SKM-1 (cell line): ENCODE data around the gene LRRC27.
"Not testable (repeated sequence)": the region's sequence is repeated elsewhere in the genome, so short reads cannot be mapped to it uniquely, and the experiment has no call there.

Source experiments
- DNase-seq: peaks from one replicate; lab custom pipeline; 2025; ENCODE audit not compliant: unreplicated experiment; lab: John Stamatoyannopoulos, UW

LRRC27 gene

GRCh38 chr10:132336919-132337407 lies 5.0 kb downstream of the LRRC27 start:
- no peak for DNase-seq

- DNase-seq: not testable (repeated sequence)
Observed at GRCh38 chr10:132337854-132338253, 5.9 kb downstream of the LRRC27 start.

- no peak for DNase-seq
Observed at GRCh38 chr10:132338876-132339275, 6.9 kb downstream of the LRRC27 start.

- no peak for DNase-seq
Observed at GRCh38 chr10:132339276-132339675, 7.3 kb downstream of the LRRC27 start.

- no peak for DNase-seq
Observed at GRCh38 chr10:132341017-132341416, 9.0 kb downstream of the LRRC27 start.

GRCh38 chr10:132341781-132342180 lies 9.8 kb downstream of the LRRC27 start:
- DNase-seq: no peak

GRCh38 chr10:132342553-132342952 lies 10.6 kb downstream of the LRRC27 start:
- DNase-seq: no peak

- no peak for DNase-seq
Observed at GRCh38 chr10:132344386-132344785, 12.4 kb downstream of the LRRC27 start.

GRCh38 chr10:132345345-132345744 lies 13.4 kb downstream of the LRRC27 start:
- no peak for DNase-seq

- no peak for DNase-seq
Observed at GRCh38 chr10:132346806-132347205, 14.8 kb downstream of the LRRC27 start.

GRCh38 chr10:132347211-132347930 lies 15.4 kb downstream of the LRRC27 start:
- no peak for DNase-seq

- DNase-seq: no peak
Observed at GRCh38 chr10:132347931-132348267, 15.9 kb downstream of the LRRC27 start.

GRCh38 chr10:132349766-132350165 lies 17.8 kb downstream of the LRRC27 start:
- no peak for DNase-seq

- no peak for DNase-seq
Observed at GRCh38 chr10:132350391-132350790, 18.4 kb downstream of the LRRC27 start.

GRCh38 chr10:132350946-132351345 lies 19.0 kb downstream of the LRRC27 start:
- DNase-seq: no peak

GRCh38 chr10:132351611-132352010 lies 19.6 kb downstream of the LRRC27 start:
- no peak for DNase-seq

GRCh38 chr10:132352462-132353308 lies 20.7 kb downstream of the LRRC27 start:
- DNase-seq: peak; percentile 43

- no peak for DNase-seq
Observed at GRCh38 chr10:132353456-132354355, 21.7 kb downstream of the LRRC27 start.

- no peak for DNase-seq
Observed at GRCh38 chr10:132354356-132355094, 22.5 kb downstream of the LRRC27 start.

- DNase-seq: no peak
Observed at GRCh38 chr10:132355297-132355696, 23.3 kb downstream of the LRRC27 start.

- no peak for DNase-seq
Observed at GRCh38 chr10:132355754-132356153, 23.8 kb downstream of the LRRC27 start.
